K562 (cell line): ENCODE data around the gene RNF43.

Experiments
- CAMTA2 ChIP-seq: fragments of 250-450 bp; sonication (Bioruptor Pico); conservative IDR thresholded peaks from 2 replicates; pipeline ENCODE4 v1.5.1; 2022
- KAT7 ChIP-seq: sonication (generic); formaldehyde crosslinking; IDR thresholded peaks from 2 replicates; pipeline ENCODE4 v1.8.0; 2022; ENCODE audit warnings: missing genetic modification reagents, mild to moderate bottlenecking, borderline replicate concordance
- KDM1A ChIP-seq, 2 experiments: fragments of 450-650 bp; IDR thresholded peaks; 2 replicates each; pipeline ENCODE4 v1.6.1; 2016; ENCODE audit warnings: mild to moderate bottlenecking in 2 of 2
- NCOA6 ChIP-seq: fragments of 450-650 bp; IDR thresholded peaks from 2 replicates; pipeline ENCODE4 v1.6.1; 2017; ENCODE audit warnings: mild to moderate bottlenecking
- POLR2A ChIP-seq: fragments of 450-650 bp; conservative IDR thresholded peaks from 2 replicates; pipeline ENCODE4 v1.6.1; 2016
- POLR2G ChIP-seq: fragments of 200-400 bp; formaldehyde crosslinking; IDR thresholded peaks from 2 replicates; pipeline ENCODE4 v1.6.1; 2017; ENCODE audit warnings: low read depth, mild to moderate bottlenecking, antibody characterized with exemption, low read length, moderate library complexity
- RAD21 ChIP-seq, 2 experiments: fragments of 250-450 bp in 1 of 2; fragments of 450-650 bp in 1 of 2; sonication (Bioruptor Pico) in 1 of 2; formaldehyde crosslinking in 1 of 2; IDR thresholded peaks in 1 of 2; conservative IDR thresholded peaks in 1 of 2; 2 replicates each; pipeline versions ENCODE4 v1.4.0 to v1.8.0; 2020 to 2022; ENCODE audit warnings: mild to moderate bottlenecking in 2 of 2, moderate library complexity in 1 of 2
- SAP30 ChIP-seq: fragments of 200-600 bp; sonication (generic); IDR thresholded peaks from 2 replicates; pipeline ENCODE4 v1.6.1; 2012; ENCODE audit warnings: borderline replicate concordance, low read depth, mild to moderate bottlenecking, moderate library complexity, low read length, control low read depth, inconsistent platforms; ENCODE audit not compliant: insufficient read depth, poor library complexity, severe bottlenecking
- TF ChIP-seq, protein P1 (sequence below): sonication (generic); formaldehyde crosslinking; IDR thresholded peaks from 2 replicates; pipeline ENCODE4 v1.9.0; 2022; ENCODE audit warnings: mild to moderate bottlenecking, missing genetic modification reagents
- TF ChIP-seq, protein P2 (sequence below): sonication (generic); formaldehyde crosslinking; IDR thresholded peaks from 2 replicates; pipeline ENCODE4 v1.8.1; 2022; ENCODE audit warnings: missing genetic modification reagents
- TF ChIP-seq, protein P3 (sequence below): fragments of 450-650 bp; IDR thresholded peaks from 2 replicates; pipeline ENCODE4 v1.6.1; 2016; ENCODE audit warnings: mild to moderate bottlenecking, moderate library complexity
- TF ChIP-seq, protein P4 (sequence below): sonication (generic); formaldehyde crosslinking; IDR thresholded peaks from 2 replicates; pipeline ENCODE4 v1.5.0; 2020; ENCODE audit warnings: missing genetic modification reagents
- TF ChIP-seq, protein P5 (sequence below), 3 experiments: IDR thresholded peaks in 2 of 3; conservative IDR thresholded peaks in 1 of 3; 2 replicates each; pipeline ENCODE4 v1.5.1; 2011 to 2012; ENCODE audit warnings: low read length in 3 of 3, mild to moderate bottlenecking in 3 of 3, control low read depth in 2 of 3, improper control_type of control experiment in 1 of 3, inconsistent platforms in 1 of 3, low read depth in 1 of 3, mixed read lengths in 1 of 3, moderate library complexity in 1 of 3; ENCODE audit not compliant: insufficient read depth in 2 of 3
- TF ChIP-seq, protein P6 (sequence below), 2 experiments: fragments of 450-650 bp in 1 of 2; sonication (generic) in 1 of 2; formaldehyde crosslinking; conservative IDR thresholded peaks; 2 replicates each; pipeline versions ENCODE4 v1.4.0 to v1.8.1; 2020 to 2022; ENCODE audit warnings: mild to moderate bottlenecking in 1 of 2, missing genetic modification reagents in 1 of 2

DNA sequence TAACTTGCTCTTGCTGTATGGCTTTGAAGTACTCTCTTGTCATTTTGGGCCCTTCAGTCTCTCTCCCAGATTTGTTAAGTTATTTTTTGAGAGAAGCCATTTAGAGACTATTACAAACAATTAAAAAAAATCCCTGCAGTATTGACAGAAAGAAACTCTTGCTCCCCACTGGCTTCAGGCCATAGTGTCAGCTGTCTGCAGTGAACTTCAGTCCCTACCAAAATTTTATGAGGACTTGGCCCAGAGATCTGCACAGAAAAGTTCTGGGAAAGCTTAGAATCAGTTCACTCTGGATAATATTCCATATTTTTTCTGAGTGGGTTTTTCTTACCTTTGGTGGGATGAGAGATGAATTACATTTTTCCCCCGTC lies 34.5 kb downstream of the RNF43 start:
- TF ChIP-seq KAT7 (no peak), POLR2A (no peak), CAMTA2 (no peak), NCOA6 (no peak), POLR2G (no peak), RAD21 (CRISPR knock-in tag; conservative IDR thresholded peaks at IDR 0.05 in 1 of 2, IDR thresholded peaks at IDR 0.05 in 1 of 2) (no peak), KDM1A (IDR thresholded peaks at IDR 0.05) (no peak), SAP30 (no peak)
- TF ChIP-seq, protein P1, sequence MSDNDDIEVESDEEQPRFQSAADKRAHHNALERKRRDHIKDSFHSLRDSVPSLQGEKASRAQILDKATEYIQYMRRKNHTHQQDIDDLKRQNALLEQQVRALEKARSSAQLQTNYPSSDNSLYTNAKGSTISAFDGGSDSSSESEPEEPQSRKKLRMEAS, result no peak
- TF ChIP-seq, protein P2, sequence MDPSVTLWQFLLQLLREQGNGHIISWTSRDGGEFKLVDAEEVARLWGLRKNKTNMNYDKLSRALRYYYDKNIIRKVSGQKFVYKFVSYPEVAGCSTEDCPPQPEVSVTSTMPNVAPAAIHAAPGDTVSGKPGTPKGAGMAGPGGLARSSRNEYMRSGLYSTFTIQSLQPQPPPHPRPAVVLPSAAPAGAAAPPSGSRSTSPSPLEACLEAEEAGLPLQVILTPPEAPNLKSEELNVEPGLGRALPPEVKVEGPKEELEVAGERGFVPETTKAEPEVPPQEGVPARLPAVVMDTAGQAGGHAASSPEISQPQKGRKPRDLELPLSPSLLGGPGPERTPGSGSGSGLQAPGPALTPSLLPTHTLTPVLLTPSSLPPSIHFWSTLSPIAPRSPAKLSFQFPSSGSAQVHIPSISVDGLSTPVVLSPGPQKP, result no peak
- TF ChIP-seq, protein P3, sequence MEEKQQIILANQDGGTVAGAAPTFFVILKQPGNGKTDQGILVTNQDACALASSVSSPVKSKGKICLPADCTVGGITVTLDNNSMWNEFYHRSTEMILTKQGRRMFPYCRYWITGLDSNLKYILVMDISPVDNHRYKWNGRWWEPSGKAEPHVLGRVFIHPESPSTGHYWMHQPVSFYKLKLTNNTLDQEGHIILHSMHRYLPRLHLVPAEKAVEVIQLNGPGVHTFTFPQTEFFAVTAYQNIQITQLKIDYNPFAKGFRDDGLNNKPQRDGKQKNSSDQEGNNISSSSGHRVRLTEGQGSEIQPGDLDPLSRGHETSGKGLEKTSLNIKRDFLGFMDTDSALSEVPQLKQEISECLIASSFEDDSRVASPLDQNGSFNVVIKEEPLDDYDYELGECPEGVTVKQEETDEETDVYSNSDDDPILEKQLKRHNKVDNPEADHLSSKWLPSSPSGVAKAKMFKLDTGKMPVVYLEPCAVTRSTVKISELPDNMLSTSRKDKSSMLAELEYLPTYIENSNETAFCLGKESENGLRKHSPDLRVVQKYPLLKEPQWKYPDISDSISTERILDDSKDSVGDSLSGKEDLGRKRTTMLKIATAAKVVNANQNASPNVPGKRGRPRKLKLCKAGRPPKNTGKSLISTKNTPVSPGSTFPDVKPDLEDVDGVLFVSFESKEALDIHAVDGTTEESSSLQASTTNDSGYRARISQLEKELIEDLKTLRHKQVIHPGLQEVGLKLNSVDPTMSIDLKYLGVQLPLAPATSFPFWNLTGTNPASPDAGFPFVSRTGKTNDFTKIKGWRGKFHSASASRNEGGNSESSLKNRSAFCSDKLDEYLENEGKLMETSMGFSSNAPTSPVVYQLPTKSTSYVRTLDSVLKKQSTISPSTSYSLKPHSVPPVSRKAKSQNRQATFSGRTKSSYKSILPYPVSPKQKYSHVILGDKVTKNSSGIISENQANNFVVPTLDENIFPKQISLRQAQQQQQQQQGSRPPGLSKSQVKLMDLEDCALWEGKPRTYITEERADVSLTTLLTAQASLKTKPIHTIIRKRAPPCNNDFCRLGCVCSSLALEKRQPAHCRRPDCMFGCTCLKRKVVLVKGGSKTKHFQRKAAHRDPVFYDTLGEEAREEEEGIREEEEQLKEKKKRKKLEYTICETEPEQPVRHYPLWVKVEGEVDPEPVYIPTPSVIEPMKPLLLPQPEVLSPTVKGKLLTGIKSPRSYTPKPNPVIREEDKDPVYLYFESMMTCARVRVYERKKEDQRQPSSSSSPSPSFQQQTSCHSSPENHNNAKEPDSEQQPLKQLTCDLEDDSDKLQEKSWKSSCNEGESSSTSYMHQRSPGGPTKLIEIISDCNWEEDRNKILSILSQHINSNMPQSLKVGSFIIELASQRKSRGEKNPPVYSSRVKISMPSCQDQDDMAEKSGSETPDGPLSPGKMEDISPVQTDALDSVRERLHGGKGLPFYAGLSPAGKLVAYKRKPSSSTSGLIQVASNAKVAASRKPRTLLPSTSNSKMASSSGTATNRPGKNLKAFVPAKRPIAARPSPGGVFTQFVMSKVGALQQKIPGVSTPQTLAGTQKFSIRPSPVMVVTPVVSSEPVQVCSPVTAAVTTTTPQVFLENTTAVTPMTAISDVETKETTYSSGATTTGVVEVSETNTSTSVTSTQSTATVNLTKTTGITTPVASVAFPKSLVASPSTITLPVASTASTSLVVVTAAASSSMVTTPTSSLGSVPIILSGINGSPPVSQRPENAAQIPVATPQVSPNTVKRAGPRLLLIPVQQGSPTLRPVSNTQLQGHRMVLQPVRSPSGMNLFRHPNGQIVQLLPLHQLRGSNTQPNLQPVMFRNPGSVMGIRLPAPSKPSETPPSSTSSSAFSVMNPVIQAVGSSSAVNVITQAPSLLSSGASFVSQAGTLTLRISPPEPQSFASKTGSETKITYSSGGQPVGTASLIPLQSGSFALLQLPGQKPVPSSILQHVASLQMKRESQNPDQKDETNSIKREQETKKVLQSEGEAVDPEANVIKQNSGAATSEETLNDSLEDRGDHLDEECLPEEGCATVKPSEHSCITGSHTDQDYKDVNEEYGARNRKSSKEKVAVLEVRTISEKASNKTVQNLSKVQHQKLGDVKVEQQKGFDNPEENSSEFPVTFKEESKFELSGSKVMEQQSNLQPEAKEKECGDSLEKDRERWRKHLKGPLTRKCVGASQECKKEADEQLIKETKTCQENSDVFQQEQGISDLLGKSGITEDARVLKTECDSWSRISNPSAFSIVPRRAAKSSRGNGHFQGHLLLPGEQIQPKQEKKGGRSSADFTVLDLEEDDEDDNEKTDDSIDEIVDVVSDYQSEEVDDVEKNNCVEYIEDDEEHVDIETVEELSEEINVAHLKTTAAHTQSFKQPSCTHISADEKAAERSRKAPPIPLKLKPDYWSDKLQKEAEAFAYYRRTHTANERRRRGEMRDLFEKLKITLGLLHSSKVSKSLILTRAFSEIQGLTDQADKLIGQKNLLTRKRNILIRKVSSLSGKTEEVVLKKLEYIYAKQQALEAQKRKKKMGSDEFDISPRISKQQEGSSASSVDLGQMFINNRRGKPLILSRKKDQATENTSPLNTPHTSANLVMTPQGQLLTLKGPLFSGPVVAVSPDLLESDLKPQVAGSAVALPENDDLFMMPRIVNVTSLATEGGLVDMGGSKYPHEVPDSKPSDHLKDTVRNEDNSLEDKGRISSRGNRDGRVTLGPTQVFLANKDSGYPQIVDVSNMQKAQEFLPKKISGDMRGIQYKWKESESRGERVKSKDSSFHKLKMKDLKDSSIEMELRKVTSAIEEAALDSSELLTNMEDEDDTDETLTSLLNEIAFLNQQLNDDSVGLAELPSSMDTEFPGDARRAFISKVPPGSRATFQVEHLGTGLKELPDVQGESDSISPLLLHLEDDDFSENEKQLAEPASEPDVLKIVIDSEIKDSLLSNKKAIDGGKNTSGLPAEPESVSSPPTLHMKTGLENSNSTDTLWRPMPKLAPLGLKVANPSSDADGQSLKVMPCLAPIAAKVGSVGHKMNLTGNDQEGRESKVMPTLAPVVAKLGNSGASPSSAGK, result no peak
- TF ChIP-seq, protein P4, sequence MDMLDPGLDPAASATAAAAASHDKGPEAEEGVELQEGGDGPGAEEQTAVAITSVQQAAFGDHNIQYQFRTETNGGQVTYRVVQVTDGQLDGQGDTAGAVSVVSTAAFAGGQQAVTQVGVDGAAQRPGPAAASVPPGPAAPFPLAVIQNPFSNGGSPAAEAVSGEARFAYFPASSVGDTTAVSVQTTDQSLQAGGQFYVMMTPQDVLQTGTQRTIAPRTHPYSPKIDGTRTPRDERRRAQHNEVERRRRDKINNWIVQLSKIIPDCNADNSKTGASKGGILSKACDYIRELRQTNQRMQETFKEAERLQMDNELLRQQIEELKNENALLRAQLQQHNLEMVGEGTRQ (CRISPR knock-in tag), result no peak
- TF ChIP-seq, protein P5, sequence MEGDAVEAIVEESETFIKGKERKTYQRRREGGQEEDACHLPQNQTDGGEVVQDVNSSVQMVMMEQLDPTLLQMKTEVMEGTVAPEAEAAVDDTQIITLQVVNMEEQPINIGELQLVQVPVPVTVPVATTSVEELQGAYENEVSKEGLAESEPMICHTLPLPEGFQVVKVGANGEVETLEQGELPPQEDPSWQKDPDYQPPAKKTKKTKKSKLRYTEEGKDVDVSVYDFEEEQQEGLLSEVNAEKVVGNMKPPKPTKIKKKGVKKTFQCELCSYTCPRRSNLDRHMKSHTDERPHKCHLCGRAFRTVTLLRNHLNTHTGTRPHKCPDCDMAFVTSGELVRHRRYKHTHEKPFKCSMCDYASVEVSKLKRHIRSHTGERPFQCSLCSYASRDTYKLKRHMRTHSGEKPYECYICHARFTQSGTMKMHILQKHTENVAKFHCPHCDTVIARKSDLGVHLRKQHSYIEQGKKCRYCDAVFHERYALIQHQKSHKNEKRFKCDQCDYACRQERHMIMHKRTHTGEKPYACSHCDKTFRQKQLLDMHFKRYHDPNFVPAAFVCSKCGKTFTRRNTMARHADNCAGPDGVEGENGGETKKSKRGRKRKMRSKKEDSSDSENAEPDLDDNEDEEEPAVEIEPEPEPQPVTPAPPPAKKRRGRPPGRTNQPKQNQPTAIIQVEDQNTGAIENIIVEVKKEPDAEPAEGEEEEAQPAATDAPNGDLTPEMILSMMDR (IDR thresholded peaks at IDR 0.05 in 2 of 3, conservative IDR thresholded peaks at IDR 0.05 in 1 of 3; ENCODE audit: insufficient read depth in 2 of 3, low read depth in 1 of 3, low read length in 3 of 3), result no peak
- TF ChIP-seq, protein P6, sequence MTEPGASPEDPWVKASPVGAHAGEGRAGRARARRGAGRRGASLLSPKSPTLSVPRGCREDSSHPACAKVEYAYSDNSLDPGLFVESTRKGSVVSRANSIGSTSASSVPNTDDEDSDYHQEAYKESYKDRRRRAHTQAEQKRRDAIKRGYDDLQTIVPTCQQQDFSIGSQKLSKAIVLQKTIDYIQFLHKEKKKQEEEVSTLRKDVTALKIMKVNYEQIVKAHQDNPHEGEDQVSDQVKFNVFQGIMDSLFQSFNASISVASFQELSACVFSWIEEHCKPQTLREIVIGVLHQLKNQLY (CRISPR knock-in tag; conservative IDR thresholded peaks at IDR 0.05), result no peak
